MM.1S (cell line): Measurements from ENCODE around the gene KNG1.

Source experiments
- EZH2 ChIP-seq: fragments of 300-600 bp; sonication (generic); optimal IDR thresholded peaks from 2 replicates; pipeline ENCODE3; 2017; ENCODE audit warnings: low read depth, mild to moderate bottlenecking, antibody characterized with exemption, low read length, mixed read lengths
- TF ChIP-seq, protein P1 (sequence below): fragments of 300-600 bp; sonication (generic); IDR thresholded peaks from 2 replicates; pipeline ENCODE4 v1.5.1; 2016; ENCODE audit warnings: antibody characterized with exemption, low read length, mixed read lengths

DNA sequence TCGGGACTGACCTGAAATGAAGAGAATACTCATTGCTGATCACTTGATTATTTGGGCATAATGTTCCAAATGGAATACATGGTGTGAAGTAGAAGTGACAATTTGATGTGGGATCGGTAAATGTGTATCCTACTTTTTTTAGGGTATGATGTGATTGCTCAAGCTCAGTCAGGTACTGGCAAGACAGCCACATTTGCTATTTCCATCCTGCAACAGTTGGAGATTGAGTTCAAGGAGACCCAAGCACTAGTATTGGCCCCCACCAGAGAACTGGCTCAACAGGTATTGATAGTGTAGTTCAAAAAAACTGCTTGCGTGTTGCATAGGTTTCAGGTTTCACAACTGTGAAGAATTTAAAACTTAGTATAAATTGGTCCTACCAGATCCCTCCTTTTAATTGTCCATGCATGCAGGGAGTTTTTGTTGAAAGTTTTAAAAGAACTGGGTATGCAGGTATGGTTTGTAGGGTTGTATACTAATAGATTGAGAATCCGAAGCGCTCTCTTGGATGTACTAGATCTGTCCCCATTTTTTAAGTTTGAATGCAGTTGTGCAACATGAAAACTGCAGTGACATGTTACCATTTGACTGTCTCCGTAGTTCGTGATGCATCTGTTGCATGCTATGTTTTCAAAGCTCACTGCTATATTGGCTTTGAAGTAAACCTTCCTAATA is 67.8 kb downstream of the KNG1 start:
- TF ChIP-seq, protein P1, sequence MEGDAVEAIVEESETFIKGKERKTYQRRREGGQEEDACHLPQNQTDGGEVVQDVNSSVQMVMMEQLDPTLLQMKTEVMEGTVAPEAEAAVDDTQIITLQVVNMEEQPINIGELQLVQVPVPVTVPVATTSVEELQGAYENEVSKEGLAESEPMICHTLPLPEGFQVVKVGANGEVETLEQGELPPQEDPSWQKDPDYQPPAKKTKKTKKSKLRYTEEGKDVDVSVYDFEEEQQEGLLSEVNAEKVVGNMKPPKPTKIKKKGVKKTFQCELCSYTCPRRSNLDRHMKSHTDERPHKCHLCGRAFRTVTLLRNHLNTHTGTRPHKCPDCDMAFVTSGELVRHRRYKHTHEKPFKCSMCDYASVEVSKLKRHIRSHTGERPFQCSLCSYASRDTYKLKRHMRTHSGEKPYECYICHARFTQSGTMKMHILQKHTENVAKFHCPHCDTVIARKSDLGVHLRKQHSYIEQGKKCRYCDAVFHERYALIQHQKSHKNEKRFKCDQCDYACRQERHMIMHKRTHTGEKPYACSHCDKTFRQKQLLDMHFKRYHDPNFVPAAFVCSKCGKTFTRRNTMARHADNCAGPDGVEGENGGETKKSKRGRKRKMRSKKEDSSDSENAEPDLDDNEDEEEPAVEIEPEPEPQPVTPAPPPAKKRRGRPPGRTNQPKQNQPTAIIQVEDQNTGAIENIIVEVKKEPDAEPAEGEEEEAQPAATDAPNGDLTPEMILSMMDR, result no peak
- TF ChIP-seq EZH2, result no peak
